Measurements from ENCODE around the gene OR52H1.

OR52H1 gene

GRCh38 chr11:5536482-5536881, 11.9 kb downstream of the OR52H1 start:
- H3K4me3 ChIP-seq (ENCODE audit: severe bottlenecking) = no peak overlapping the region
- DNase-seq (ENCODE audit: low spot score) (no peak), ATAC-seq (ENCODE audit: low read depth) (no peak; the same call in 2 of the 3 replicates)
- H3K36me3 ChIP-seq (ENCODE audit: low read depth) = no peaks in the 10 kb centered on the region
- no peaks in the 10 kb centered on the region for H3K27me3 ChIP-seq (ENCODE audit: insufficient read depth, poor library complexity, severe bottlenecking)
- peaks cover 3% of the 10 kb centered on the region for H3K4me1 ChIP-seq (ENCODE audit: insufficient read depth, poor library complexity, severe bottlenecking)
- H3K9me3 ChIP-seq (ENCODE audit: severe bottlenecking) = no peaks in the 10 kb centered on the region
- TF ChIP-seq CTCF (IDR thresholded peaks at IDR 0.05; ENCODE audit: poor library complexity, severe bottlenecking) = no peak
- H3K27ac ChIP-seq (ENCODE audit: poor library complexity, severe bottlenecking) = no peak overlapping the region

DNA sequence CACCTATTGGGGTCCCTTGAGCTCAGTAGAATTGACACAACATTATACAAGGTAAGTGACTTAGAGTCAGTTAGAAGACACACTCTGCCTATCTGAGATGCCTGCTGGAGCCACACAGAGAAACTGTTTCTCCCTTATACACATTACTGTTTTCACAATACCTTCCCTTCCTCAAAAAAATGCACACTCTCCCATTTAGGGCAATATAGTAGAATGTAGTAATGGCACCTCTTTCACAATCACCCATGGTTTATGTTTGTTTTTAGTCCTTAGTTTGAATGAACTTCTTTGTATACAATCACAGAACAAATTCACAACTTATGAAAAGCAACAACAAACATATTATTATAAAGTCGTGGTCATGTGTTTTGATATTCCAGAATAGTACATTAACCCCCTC, 14.3 kb downstream of the OR52H1 start:
- ATAC-seq (ENCODE audit: low read depth) = no peak
- TF ChIP-seq CTCF (IDR thresholded peaks at IDR 0.05; ENCODE audit: poor library complexity, severe bottlenecking) = no peak
- no peak overlapping the region for H3K27ac ChIP-seq (ENCODE audit: poor library complexity, severe bottlenecking)
- no peak for DNase-seq (ENCODE audit: low spot score)
- peaks cover 3% of the 10 kb centered on the region for H3K4me1 ChIP-seq (ENCODE audit: insufficient read depth, poor library complexity, severe bottlenecking)
- H3K4me3 ChIP-seq (ENCODE audit: severe bottlenecking) = no peak overlapping the region
- no peaks in the 10 kb centered on the region for H3K9me3 ChIP-seq (ENCODE audit: severe bottlenecking)
- H3K36me3 ChIP-seq (ENCODE audit: low read depth) = no peaks in the 10 kb centered on the region
- no peaks in the 10 kb centered on the region for H3K27me3 ChIP-seq (ENCODE audit: insufficient read depth, poor library complexity, severe bottlenecking)

DNA sequence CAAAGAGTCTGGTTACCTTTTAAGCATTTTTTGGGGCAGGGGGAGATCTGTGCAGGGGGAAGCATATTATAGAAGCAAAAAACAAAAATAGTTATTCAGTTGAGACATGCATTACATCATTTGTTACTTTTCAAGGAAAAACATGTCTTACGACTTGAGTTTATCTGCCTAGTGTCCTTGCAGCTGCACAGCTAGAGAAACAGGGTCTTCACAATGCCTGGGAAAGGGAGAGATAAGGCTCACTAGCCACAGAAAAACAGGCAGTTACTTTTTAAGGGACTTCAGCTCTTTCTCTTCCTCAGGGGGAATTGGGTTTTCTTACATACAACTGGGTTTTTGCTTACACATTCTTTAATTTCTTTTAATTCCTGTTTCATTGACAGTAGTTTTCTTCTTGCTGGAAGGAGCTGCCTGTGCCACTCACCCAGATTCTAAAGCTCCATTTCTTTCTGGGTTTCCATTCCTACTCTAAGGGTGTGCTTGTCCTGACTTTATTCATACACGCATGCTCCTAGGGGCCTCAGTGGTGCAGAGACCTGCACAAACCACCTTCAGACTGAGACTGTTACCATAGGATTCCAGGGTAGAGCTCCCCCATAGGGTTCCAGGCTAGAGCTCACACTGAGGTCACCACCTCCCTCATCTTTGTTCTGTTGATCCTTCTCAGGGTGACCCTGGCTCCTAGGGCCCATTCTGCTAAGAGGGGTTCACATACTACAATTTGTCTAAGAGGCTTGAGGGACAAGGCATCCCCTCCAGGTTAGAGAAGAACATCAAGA, 17.1 kb downstream of the OR52H1 start:
- Histone ChIP-seq H3K27ac (ENCODE audit: poor library complexity, severe bottlenecking) (no peak overlapping the region), H3K9me3 (ENCODE audit: severe bottlenecking) (no peaks in the 10 kb centered on the region), H3K36me3 (ENCODE audit: low read depth) (no peaks in the 10 kb centered on the region), H3K4me1 (ENCODE audit: insufficient read depth, poor library complexity, severe bottlenecking) (no peaks in the 10 kb centered on the region), H3K27me3 (ENCODE audit: insufficient read depth, poor library complexity, severe bottlenecking) (no peaks in the 10 kb centered on the region), H3K4me3 (ENCODE audit: severe bottlenecking) (no peak overlapping the region)
- ATAC-seq (ENCODE audit: low read depth) (no peak), DNase-seq (ENCODE audit: low spot score) (no peak)
- no peak for TF ChIP-seq CTCF (IDR thresholded peaks at IDR 0.05; ENCODE audit: poor library complexity, severe bottlenecking)

GRCh38 chr11:5528495-5528894, 19.8 kb downstream of the OR52H1 start:
- Histone ChIP-seq H3K27me3 (ENCODE audit: insufficient read depth, poor library complexity, severe bottlenecking) (no peaks in the 10 kb centered on the region), H3K4me1 (ENCODE audit: insufficient read depth, poor library complexity, severe bottlenecking) (no peaks in the 10 kb centered on the region), H3K4me3 (ENCODE audit: severe bottlenecking) (no peak overlapping the region), H3K27ac (ENCODE audit: poor library complexity, severe bottlenecking) (no peak overlapping the region), H3K9me3 (ENCODE audit: severe bottlenecking) (no peaks in the 10 kb centered on the region), H3K36me3 (ENCODE audit: low read depth) (no peaks in the 10 kb centered on the region)
- ATAC-seq (ENCODE audit: low read depth) (no peak), DNase-seq (ENCODE audit: low spot score) (no peak)
- no peak for TF ChIP-seq CTCF (IDR thresholded peaks at IDR 0.05; ENCODE audit: poor library complexity, severe bottlenecking)

DNA sequence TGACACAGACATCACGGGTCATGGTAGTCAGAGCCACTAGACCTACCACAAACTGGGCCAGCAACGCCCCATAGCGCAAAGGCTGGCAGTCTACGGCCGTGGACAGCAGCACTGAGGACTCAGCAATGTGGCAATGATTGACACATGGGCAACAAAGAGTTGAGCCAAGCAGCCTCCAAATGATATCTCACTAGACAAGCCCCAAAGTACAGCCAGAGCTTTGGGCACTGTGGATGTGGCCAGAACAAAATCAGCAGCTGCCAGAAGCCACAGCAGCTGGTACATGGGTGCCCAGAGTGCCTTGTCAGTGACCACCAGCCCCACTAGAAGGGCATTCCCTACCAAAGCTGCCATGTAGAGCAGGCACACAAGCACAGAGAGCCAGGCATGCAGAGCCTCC, 20.6 kb downstream of the OR52H1 start:
- no peaks in the 10 kb centered on the region for H3K36me3 ChIP-seq (ENCODE audit: low read depth)
- H3K4me1 ChIP-seq (ENCODE audit: insufficient read depth, poor library complexity, severe bottlenecking) = no peaks in the 10 kb centered on the region
- DNase-seq (ENCODE audit: low spot score) (no peak), ATAC-seq (ENCODE audit: low read depth) (no peak)
- no peaks in the 10 kb centered on the region for H3K27me3 ChIP-seq (ENCODE audit: insufficient read depth, poor library complexity, severe bottlenecking)
- H3K9me3 ChIP-seq (ENCODE audit: severe bottlenecking) = no peaks in the 10 kb centered on the region
- H3K27ac ChIP-seq (ENCODE audit: poor library complexity, severe bottlenecking) = no peak overlapping the region
- no peak overlapping the region for H3K4me3 ChIP-seq (ENCODE audit: severe bottlenecking)
- no peak for TF ChIP-seq CTCF (IDR thresholded peaks at IDR 0.05; ENCODE audit: poor library complexity, severe bottlenecking)
